ENCODE measurements around the gene PIPOX. TPM values are rescaled to one million over a fixed set of nuclear protein-coding genes. Genes with fewer than 3 reads are reported as not detected.

PIPOX gene
- total and polyA plus RNA-seq, 2 donors (not counting 1 experiment from before 2014, with no cell fraction given): 0.20 to 0.83 TPM

DNA sequence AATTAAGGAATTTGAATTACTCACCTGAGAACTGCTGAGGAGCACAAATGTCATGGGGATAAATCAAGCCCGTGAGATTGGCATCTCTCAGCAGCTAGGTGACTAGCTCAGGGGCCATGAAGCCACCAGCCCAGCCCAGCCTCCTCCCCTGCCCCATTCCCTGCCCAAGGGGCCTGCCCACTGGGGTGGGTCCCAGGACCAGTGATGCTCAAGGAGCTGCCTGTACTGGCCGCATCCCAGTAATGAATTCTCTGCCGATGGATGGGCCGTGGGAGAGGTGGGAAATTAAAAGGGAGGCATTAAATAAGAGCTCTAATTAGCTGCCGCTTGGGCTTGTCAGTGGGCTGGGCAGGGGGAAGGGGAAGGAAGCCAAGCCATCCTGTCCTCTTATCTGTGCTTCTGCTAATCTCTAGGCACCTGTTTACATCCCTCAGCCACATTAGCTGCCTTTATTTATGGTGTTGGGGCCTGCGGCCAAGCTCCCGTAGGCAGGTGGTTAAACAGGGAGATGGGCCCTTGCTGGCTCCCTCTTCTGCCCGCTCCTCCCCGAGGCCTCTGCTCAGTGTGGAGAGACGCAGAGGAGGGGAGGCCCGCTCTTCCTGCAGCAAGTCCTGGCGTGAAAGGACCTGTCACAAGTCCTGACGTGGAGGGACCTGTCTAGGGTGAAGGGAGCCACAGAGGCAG is 48.8 kb downstream of the PIPOX start:
- H3K79me2 ChIP-seq (ENCODE audit: control insufficient read depth, insufficient read depth, low read length): no peaks in the 10 kb centered on the region
- no peak overlapping the region for H3K4me3 ChIP-seq (replicated peaks in 1 of 4; ENCODE audit: control extremely low read depth in 1 of 4, insufficient read depth in 1 of 4, low read depth in 3 of 4, low read length in 4 of 4)
- H4K20me1 ChIP-seq (ENCODE audit: control insufficient read depth, extremely low read depth, insufficient read depth, low read length): no peaks in the 10 kb centered on the region
- H3K9ac ChIP-seq (ENCODE audit: insufficient read depth, low read length): no peak overlapping the region
- no peak overlapping the region for H2AFZ ChIP-seq (ENCODE audit: low read length)
- TF ChIP-seq, protein P1, sequence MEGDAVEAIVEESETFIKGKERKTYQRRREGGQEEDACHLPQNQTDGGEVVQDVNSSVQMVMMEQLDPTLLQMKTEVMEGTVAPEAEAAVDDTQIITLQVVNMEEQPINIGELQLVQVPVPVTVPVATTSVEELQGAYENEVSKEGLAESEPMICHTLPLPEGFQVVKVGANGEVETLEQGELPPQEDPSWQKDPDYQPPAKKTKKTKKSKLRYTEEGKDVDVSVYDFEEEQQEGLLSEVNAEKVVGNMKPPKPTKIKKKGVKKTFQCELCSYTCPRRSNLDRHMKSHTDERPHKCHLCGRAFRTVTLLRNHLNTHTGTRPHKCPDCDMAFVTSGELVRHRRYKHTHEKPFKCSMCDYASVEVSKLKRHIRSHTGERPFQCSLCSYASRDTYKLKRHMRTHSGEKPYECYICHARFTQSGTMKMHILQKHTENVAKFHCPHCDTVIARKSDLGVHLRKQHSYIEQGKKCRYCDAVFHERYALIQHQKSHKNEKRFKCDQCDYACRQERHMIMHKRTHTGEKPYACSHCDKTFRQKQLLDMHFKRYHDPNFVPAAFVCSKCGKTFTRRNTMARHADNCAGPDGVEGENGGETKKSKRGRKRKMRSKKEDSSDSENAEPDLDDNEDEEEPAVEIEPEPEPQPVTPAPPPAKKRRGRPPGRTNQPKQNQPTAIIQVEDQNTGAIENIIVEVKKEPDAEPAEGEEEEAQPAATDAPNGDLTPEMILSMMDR (conservative IDR thresholded peaks at IDR 0.05 in 1 of 2, IDR thresholded peaks at IDR 0.05 in 1 of 2; ENCODE audit: low read depth in 1 of 2, low read length in 2 of 2): no peak
- TF ChIP-seq EZH2 (IDR thresholded peaks at IDR 0.05; ENCODE audit: low read length, missing control alignments): no peak
- DNase-seq (ENCODE audit: low read depth in 2 of 2): no peak
- H3K4me2 ChIP-seq (ENCODE audit: extremely low read depth, insufficient read depth, low read length): no peak overlapping the region
- no peak overlapping the region for H3K27ac ChIP-seq (ENCODE audit: insufficient read depth, low read length)
- H3K27me3 ChIP-seq (ENCODE audit: control insufficient read depth, insufficient read depth, low read length): no peaks in the 10 kb centered on the region
- H3K36me3 ChIP-seq (ENCODE audit: control insufficient read depth, insufficient read depth, low read length): peaks cover 36% of the 10 kb centered on the region
- no peaks in the 10 kb centered on the region for H3K9me3 ChIP-seq (ENCODE audit: control insufficient read depth, insufficient read depth, low read depth, low read length)
- no peaks in the 10 kb centered on the region for H3K4me1 ChIP-seq (ENCODE audit: control insufficient read depth, extremely low read depth, insufficient read depth, low read length)

- Histone ChIP-seq H4K20me1 (ENCODE audit: control insufficient read depth, extremely low read depth, insufficient read depth, low read length) (no peaks in the 10 kb centered on the region), H3K4me2 (ENCODE audit: extremely low read depth, insufficient read depth, low read length) (no peak overlapping the region), H3K36me3 (ENCODE audit: control insufficient read depth, insufficient read depth, low read length) (peaks cover 37% of the 10 kb centered on the region)
These were observed 50.3 kb downstream of the PIPOX start for GRCh38 chr17:29093090-29093871.

More at GRCh38 chr17:29093090-29093871, 50.3 kb downstream of the PIPOX start:
- TF ChIP-seq, protein P1 (conservative IDR thresholded peaks at IDR 0.05 in 1 of 2, IDR thresholded peaks at IDR 0.05 in 1 of 2; ENCODE audit: low read depth in 1 of 2, low read length in 2 of 2): no peak
- no peak for TF ChIP-seq EZH2 (IDR thresholded peaks at IDR 0.05; ENCODE audit: low read length, missing control alignments)
- Histone ChIP-seq H3K9me3 (ENCODE audit: control insufficient read depth, insufficient read depth, low read depth, low read length) (no peaks in the 10 kb centered on the region), H3K4me3 (replicated peaks in 1 of 4; ENCODE audit: control extremely low read depth in 1 of 4, insufficient read depth in 1 of 4, low read depth in 3 of 4, low read length in 4 of 4) (no peak overlapping the region), H3K27ac (ENCODE audit: insufficient read depth, low read length) (no peak overlapping the region), H3K4me1 (ENCODE audit: control insufficient read depth, extremely low read depth, insufficient read depth, low read length) (no peaks in the 10 kb centered on the region), H3K79me2 (ENCODE audit: control insufficient read depth, insufficient read depth, low read length) (no peaks in the 10 kb centered on the region), H3K9ac (ENCODE audit: insufficient read depth, low read length) (no peak overlapping the region), H2AFZ (ENCODE audit: low read length) (no peak overlapping the region), H3K27me3 (ENCODE audit: control insufficient read depth, insufficient read depth, low read length) (no peaks in the 10 kb centered on the region)
- DNase-seq (ENCODE audit: low read depth in 2 of 2): no peak

All from fibroblast of lung (primary cell).